Left cardiac atrium (tissue), 4 donors: ENCODE data around the gene HLA-DMA. TPM values are rescaled to one million over a fixed set of nuclear protein-coding genes. Genes with fewer than 3 reads are reported as not detected.

Experiments
- ATAC-seq, 2 donors: fragments of 200-7000 bp; cut with Tn5 transposase; one replicate each; pipeline ENCODE4 v1.9.1; 2020; ENCODE audit warnings: mild to moderate bottlenecking in 2 of 2, moderate library complexity in 2 of 2
- DNase-seq: peaks from one replicate; pipeline ENCODE4 v3.0.0-alpha.2; 2020
- intact Hi-C, 2 donors: fragments of 100-400 bp; cut with DNase I; formaldehyde crosslinking; loops; one replicate each; pipeline versions ENCODE4 v1.14.1 to v1.15.1; 2022 to 2023
- long read RNA-seq: library from polyadenylated mRNA; unstranded; transcript quantifications from one replicate; pipeline ENCODE4 v2.0.0, GENCODE V29; 2021
- total RNA-seq, 2 donors: library from RNA; stranded (reverse); fragmentation: NEBNext Ultra II Directional; extraction: Animal tissue kit (Norgen Biotek cat#: 25700); gene quantifications; one replicate each; pipeline ENCODE4 v1.2.1, GENCODE V29; 2021
- donor health status: DM: no; HTN: yes; CAD: no.
- donor health status: DM: no; HTN: yes; CAD: no; lungs with severe emphysema.
- donor health status: DM: yes; HTN: yes; CAD: no.
- donor health status: Dilated cardiomyopathy.

The HLA-DMA gene
- 10 to 100 TPM; 20.5 to 38.8 TPM for total RNA-seq
- long read RNA-seq, transcript HLA-DMA-201 (5 exons, 1,123 nt): major isoform, 6 of 8 reads
- long read RNA-seq, partial matches to known transcripts: 0 of 8 reads
- long read RNA-seq, other reads (novel, unspliced or antisense): 1 of 8 reads

DNA sequence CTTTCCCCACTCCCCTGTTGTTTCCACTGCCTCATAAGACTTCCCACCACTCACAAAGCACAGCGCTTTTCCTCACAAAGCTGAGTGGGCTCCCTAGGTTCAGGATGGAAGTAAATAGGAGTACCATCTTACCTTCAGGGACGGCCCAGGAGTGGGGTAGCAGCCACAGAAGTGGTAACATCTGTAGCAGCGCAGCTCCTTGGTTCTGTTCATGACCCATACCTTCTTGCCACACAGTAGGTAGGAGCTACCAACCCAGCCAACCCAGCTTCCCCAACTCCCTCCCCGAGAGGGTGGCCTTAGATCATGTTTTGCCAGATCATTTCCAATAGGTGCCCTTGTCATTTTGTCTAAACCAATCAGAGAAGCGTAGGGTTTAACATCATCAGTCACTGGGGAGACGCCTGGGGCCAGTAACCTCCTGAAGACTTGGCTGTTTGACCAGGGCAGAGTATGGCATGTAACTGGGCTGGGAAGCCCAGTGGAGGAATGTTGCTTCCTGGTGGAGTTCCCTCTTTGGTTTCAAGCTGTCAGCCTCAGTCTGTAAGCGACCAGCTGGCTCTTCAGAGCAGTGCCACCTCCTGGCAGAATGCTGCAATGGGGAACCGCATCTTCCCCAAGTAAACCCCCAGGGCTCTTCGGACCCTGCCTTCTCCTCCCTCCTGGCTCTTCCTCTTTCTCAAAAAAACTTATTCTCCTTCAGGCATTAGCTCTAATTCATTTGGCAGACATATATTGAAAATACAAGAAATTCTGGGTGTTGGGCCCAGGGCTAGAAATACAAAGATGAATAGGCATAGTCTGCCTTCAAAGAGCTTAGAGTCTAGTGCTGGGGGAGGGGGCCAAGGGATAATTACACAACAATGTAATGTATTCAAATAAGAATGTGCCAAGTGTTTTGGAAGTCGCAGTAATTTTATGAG is at the start of gene HLA-DMA:
Gene HLA-DMA (minus strand): TSS at position 281 of the 923 bp plus-strand sequence. CDS start 61 bp downstream, at position 220.
- DNase-seq (peak; percentile 86), ATAC-seq (peak; percentile 98 to 99)
- intact Hi-C loops: no loop called here

GRCh38 chr6:33001685-33002084 is 48.8 kb upstream of the HLA-DMA start:
- intact Hi-C loops: loop anchor here in 1 of 2 donors (10.0 kb wide), 1 partner anchor 223 kb away; no protein-coding TSS in a partner anchor
- ATAC-seq (no peak), DNase-seq (no peak)

GRCh38 chr6:33000055-33000454 is 47.2 kb upstream of the HLA-DMA start:
- intact Hi-C loops: loop anchor here in 1 of 2 donors (10.0 kb wide), 1 partner anchor 225 kb away; no protein-coding TSS in a partner anchor
- DNase-seq: no peak
- ATAC-seq: no peak

GRCh38 chr6:32995448-32995847 is 42.6 kb upstream of the HLA-DMA start:
- intact Hi-C loops: no loop called here
- DNase-seq: no peak
- no peak for ATAC-seq

DNA sequence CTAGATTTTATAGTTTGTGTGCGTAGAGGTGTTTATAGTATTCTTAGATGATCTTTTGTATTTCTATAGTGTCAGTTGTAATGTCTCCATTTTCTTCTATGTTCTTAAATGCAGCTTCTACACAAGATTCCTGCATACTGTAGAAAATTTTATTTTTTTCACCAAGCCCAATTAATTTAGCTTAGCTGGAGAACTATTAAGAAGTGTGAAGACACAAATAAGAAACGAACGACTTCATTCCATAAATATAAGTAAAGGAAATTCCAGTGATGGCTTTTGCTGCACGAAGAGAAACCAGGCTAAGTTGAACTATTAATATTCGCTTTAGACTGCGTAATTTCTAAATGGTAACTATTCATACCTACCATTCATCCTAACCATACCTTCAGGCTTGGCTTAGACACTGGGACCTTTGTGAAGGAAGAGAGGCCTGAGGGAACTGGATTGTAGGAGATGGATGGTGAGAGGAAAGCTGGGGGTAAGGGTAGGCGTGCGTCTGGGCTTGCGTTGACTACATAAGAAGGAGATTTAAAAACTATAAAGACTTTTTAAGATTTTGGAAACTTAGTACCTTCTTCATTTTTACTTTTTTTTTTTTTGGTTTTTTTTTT is 40.6 kb upstream of the HLA-DMA start:
- no peak for ATAC-seq
- DNase-seq: no peak
- intact Hi-C loops: no loop called here

DNA sequence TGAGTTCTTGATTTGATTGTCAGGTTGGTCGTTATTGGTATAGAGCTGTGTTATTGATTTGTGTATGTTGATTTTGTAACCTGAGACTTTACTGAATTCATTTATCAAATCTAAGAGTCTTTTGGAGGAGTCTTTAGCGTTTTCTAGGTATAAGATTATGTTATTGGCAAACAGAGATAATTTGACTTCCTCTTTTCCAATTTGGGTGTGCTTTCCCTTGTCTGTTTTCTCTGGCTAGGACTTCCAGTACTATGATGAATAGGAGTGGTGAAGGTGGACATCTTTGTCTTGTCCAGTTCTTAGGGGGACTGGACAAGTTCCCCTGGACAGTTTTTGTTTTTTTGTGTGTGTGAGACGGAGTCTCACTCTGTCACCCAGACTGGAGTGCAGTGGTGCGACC is 39.1 kb upstream of the HLA-DMA start:
- no peak for DNase-seq
- intact Hi-C loops: no loop called here
- no peak for ATAC-seq

- intact Hi-C loops: no loop called here
- ATAC-seq: no peak
- DNase-seq: no peak
These were observed 36.5 kb upstream of the HLA-DMA start for GRCh38 chr6:32989368-32989767.

GRCh38 chr6:32984622-32985389 is 31.9 kb upstream of the HLA-DMA start:
- peak; percentile 76 to 90 for ATAC-seq
- intact Hi-C loops: loop anchor here (1.0 to 2.0 kb wide), 2 partner anchors 52 to 99 kb away; no protein-coding TSS in a partner anchor
- peak; percentile 93 for DNase-seq

DNA sequence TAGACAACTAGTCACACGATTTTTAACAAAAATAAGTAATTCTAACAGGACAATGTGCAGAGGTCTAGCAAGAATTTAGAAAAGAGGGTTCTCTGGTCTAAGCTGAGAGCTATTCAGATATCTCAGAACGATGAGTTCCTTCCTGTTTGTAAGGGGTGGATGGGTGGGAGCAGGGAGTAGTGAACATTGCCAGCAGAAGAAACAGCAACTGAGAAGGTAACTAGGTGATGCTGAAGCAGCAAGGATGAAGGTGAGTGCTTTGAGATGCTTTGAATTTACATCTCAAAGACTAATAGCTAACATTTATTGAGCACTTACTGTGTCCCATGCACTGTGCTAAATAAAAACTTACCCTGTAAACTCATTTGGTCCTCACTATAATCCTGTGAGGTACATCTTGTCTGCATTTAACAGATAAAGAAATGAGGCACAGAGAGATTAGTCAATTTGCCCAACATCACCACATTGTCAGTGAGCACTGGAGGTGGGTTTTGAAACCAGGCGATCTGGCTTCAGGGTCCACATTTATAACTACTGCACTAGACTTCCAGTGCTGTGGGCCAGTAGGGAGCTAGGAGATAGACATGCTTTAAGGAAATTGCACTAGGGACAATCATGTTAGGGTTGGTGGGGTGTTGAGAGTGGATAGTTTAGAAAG is 31.2 kb upstream of the HLA-DMA start:
- no peak for DNase-seq
- ATAC-seq: peak in 1 of 2 donors; percentile 9
- intact Hi-C loops: loop anchor here (1.0 to 2.0 kb wide), 2 partner anchors 51 to 98 kb away; no protein-coding TSS in a partner anchor

DNA sequence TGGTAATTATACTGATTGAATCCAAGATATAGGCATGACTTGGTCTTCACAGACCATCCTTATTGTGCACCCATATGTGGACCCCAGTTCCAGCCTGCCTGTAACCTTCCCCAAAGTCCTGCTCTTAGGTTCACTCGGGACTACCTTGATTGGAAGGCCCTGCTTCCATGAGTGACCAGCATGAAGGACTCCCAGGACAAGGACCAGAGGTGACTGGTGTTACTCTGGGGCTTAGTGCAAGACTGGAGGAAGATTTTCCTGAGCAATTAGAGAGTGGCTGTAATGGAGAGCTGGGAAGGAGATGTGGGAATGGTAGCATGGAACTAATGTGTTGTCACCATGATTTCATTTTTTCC is 30.6 kb upstream of the HLA-DMA start:
- intact Hi-C loops: no loop called here
- no peak for DNase-seq
- ATAC-seq: peak in 1 of 2 donors; percentile 17

GRCh38 chr6:32982702-32983492 is 30.0 kb upstream of the HLA-DMA start:
- ATAC-seq (peak in 1 of 2 donors; percentile 1), DNase-seq (no peak)
- intact Hi-C loops: no loop called here

- DNase-seq (no peak), ATAC-seq (no peak)
- intact Hi-C loops: no loop called here
These were observed 29.3 kb upstream of the HLA-DMA start for GRCh38 chr6:32982084-32982701.

DNA sequence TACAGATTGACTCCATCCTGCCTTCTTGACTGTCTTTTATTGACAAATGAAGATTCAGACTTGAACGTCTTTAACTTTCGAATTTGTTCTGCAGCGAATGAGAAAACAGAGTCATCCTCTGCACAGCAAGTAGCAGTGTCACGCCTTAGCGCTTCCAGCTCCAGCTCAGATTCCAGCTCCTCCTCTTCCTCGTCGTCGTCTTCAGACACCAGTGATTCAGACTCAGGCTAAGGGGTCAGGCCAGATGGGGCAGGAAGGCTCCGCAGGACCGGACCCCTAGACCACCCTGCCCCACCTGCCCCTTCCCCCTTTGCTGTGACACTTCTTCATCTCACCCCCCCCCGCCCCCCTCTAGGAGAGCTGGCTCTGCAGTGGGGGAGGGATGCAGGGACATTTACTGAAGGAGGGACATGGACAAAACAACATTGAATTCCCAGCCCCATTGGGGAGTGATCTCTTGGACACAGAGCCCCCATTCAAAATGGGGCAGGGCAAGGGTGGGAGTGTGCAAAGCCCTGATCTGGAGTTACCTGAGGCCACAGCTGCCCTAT is 27.7 kb upstream of the HLA-DMA start:
- intact Hi-C loops: no loop called here
- DNase-seq (no peak), ATAC-seq (no peak)

- ATAC-seq: no peak
These were observed 27.0 kb upstream of the HLA-DMA start for GRCh38 chr6:32979720-32980487.

DNA sequence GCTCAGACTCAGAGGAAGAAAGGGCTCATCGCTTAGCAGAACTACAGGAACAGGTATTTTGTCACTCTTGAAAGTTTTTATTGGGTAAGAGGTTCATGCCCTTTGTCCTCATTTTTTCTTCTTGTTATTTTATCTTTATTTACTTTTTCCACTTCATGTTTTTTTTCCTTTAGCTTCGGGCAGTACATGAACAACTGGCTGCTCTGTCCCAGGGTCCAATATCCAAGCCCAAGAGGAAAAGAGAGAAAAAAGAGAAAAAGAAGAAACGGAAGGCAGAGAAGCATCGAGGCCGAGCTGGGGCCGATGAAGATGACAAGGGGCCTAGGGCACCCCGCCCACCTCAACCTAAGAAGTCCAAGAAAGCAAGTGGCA is 25.0 kb upstream of the HLA-DMA start:
- ATAC-seq (no peak), DNase-seq (no peak)
- intact Hi-C loops: no loop called here

More at GRCh38 chr6:32979720-32980487, 27.0 kb upstream of the HLA-DMA start:
- no peak for DNase-seq
- intact Hi-C loops: no loop called here

GRCh38 chr6:32977272-32977952 is 24.5 kb upstream of the HLA-DMA start:
- intact Hi-C loops: no loop called here
- ATAC-seq (no peak), DNase-seq (no peak)
